ENCODE measurements around the gene SLC24A3. TPM values are rescaled to one million over a fixed set of nuclear protein-coding genes. Genes with fewer than 3 reads are reported as not detected.

The SLC24A3 gene
- total and polyA plus RNA-seq, 4 experiments from 2014 or later = not detected

DNA sequence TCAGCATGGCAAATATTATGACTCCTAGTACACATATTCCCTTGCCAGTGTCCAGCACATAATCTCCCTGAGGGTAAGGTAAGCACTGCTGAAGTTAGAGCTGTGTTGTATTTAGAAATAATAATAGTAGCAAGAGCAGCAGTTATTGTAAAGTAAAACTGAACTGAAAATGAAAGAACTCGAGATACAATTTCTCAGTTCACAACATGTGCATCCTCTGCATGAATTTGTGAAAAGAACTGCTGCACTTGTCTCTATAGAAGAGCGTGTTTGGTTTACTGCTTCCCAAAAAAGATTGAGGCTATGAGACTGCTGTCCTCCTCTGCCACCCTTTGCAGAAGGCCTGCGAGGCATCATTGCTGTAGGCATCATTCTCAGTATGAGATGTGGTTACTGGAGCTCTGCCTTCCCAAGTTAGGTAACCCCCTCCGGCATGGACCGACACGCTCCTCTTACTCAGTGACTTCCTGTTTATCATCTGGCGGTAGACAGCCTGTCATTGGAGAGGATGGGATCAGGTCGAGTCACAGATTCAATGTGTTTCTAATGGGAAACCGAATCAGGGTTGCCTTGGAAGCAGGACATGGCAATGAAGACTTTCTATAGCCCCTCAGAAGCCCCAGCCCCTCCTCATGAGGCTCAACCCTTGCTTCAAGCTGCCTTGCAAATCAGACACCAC, 48.1 kb downstream of the SLC24A3 start:
- Mint-ChIP-seq H3K36me3 (no peaks in the 10 kb centered on the region), H3K4me1 (no peaks in the 10 kb centered on the region), H3K27ac (no peak overlapping the region), H3K4me3 (no peak overlapping the region), H3K27me3 (no peaks in the 10 kb centered on the region), H3K9me3 (peaks cover 0 to 6% (median 0%) of the 10 kb centered on the region in 8 donors)
- DNase-seq = no peak
- Histone ChIP-seq H3K27ac (ENCODE audit: low read depth, low read length) (no peak overlapping the region), H3K9me3 (ENCODE audit: control insufficient read depth in 1 of 2, low read length in 2 of 2) (no peaks in the 10 kb centered on the region), H3K27me3 (ENCODE audit: insufficient read depth, low read length) (no peaks in the 10 kb centered on the region), H3K36me3 (ENCODE audit: insufficient read depth, low read length) (no peaks in the 10 kb centered on the region), H3K4me3 (ENCODE audit: low read length in 2 of 2) (no peak overlapping the region), H3K4me1 (ENCODE audit: insufficient read depth, low read length) (no peaks in the 10 kb centered on the region)
- CTCF ChIA-PET (ENCODE audit: partially characterized antibody) = no interaction called here
- POLR2A ChIA-PET (ENCODE audit: partially characterized antibody) = no interaction called here
- intact Hi-C loops (cut with micrococcal nuclease) = no loop called here

DNA sequence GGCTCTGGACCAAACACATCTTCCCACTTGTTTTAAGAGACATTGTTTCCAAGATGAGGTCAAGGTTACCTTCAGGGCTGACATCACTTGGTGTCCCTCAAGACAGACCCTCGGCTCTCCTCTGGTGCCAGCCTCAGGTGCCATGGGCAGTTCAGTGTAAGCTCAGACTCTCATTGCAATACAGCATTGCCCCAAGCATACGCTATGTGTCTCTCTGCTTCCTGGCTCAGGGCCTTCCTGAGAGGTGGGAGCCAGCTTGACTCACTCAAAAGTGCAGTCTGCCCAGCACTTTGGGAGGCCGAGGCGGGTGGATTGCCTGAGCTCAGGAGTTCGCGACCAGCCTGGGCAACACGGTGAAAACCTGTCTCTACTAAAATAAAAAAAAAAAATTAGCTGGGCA, 51.7 kb downstream of the SLC24A3 start:
- intact Hi-C loops (cut with micrococcal nuclease) = no loop called here
- Mint-ChIP-seq H3K4me3 (no peak overlapping the region), H3K27me3 (no peaks in the 10 kb centered on the region), H3K4me1 (no peaks in the 10 kb centered on the region), H3K9me3 (peaks cover 0 to 6% (median 0%) of the 10 kb centered on the region in 8 donors), H3K36me3 (no peaks in the 10 kb centered on the region), H3K27ac (no peak overlapping the region)
- Histone ChIP-seq H3K36me3 (ENCODE audit: insufficient read depth, low read length) (no peaks in the 10 kb centered on the region), H3K4me3 (ENCODE audit: low read length in 2 of 2) (no peak overlapping the region), H3K9me3 (ENCODE audit: control insufficient read depth in 1 of 2, low read length in 2 of 2) (no peaks in the 10 kb centered on the region), H3K27ac (ENCODE audit: low read depth, low read length) (no peak overlapping the region), H3K27me3 (ENCODE audit: insufficient read depth, low read length) (no peaks in the 10 kb centered on the region), H3K4me1 (ENCODE audit: insufficient read depth, low read length) (no peaks in the 10 kb centered on the region)
- no peak for DNase-seq
- CTCF ChIA-PET (ENCODE audit: partially characterized antibody) = interaction anchor here (0.7 kb wide), 1 partner anchor 74 kb away, joined by 3 read pairs; no protein-coding TSS in a partner anchor
- POLR2A ChIA-PET (ENCODE audit: partially characterized antibody) = no interaction called here

DNA sequence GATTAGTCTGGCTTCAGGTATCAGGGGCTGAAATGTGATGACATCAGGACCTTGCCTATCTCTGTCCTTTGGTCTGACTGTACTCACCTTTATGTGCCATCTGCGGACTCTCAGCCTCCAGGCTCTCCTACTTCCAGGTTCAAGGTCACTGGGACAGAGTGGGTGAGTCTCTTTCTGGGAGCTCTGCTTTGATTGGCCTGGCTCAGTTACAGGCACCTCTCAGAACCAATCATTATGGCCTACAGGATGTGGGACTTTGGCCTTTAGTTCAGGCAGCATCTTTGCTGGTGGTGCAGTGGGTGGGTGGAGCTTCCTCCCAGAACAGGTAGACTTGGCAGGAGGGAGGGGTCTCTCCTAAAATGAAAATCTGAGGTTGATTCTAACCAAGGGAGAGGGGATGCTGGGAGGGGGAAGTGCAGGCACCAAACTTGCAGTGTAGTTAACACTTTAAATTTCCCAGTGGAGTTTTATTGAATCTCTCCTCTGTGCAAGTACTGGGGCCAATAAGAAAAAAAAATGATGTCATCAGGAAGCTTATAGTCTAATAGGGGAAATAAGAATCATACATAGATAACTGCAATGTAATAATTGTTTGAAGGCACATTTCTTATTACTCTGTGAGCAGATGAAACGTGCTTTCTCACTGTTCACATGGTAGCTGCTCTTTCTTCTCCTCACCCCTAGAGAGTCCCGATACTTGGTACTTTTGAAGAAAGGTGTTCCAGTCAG, 53.4 kb downstream of the SLC24A3 start:
- ChIA-PET POLR2A (ENCODE audit: partially characterized antibody) (no interaction called here), CTCF (ENCODE audit: partially characterized antibody) (no interaction called here)
- Histone ChIP-seq H3K36me3 (ENCODE audit: insufficient read depth, low read length) (no peaks in the 10 kb centered on the region), H3K9me3 (ENCODE audit: control insufficient read depth in 1 of 2, low read length in 2 of 2) (no peaks in the 10 kb centered on the region), H3K27me3 (ENCODE audit: insufficient read depth, low read length) (no peaks in the 10 kb centered on the region), H3K4me1 (ENCODE audit: insufficient read depth, low read length) (no peaks in the 10 kb centered on the region), H3K27ac (ENCODE audit: low read depth, low read length) (no peak overlapping the region), H3K4me3 (ENCODE audit: low read length in 2 of 2) (no peak overlapping the region)
- Mint-ChIP-seq H3K27ac (no peak overlapping the region), H3K36me3 (no peaks in the 10 kb centered on the region), H3K4me1 (no peaks in the 10 kb centered on the region), H3K9me3 (peaks cover 0 to 6% (median 0%) of the 10 kb centered on the region in 8 donors), H3K27me3 (peaks cover 0 to 1% of the 10 kb centered on the region in 2 donors), H3K4me3 (no peak overlapping the region)
- intact Hi-C loops (cut with micrococcal nuclease) = no loop called here
- no peak for DNase-seq

DNA sequence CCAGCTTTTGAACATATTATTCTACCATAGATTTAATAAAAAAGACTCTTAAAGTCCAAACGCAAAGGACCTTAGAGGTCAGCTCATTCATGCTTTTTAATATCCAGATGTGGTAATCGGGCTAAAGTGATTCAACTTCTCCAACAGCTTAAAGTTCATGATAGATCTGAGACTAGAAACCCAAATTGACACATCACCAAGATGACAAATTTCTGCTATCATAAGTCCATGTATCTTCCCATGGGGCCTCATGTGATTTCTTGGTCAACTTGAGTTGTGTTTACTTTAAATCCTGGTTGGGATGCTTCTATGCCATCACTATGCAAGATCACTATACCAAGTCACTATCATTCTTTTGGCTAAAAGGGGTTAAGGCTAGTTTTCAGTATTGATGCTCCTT, 56.0 kb downstream of the SLC24A3 start:
- POLR2A ChIA-PET (ENCODE audit: partially characterized antibody) = no interaction called here
- CTCF ChIA-PET (ENCODE audit: partially characterized antibody) = no interaction called here
- peaks cover 0 to 1% of the 10 kb centered on the region in 2 donors for H3K27me3 Mint-ChIP-seq
- no peaks in the 10 kb centered on the region for H3K4me1 Mint-ChIP-seq
- intact Hi-C loops (cut with micrococcal nuclease) = no loop called here
- H3K36me3 ChIP-seq (ENCODE audit: insufficient read depth, low read length) = no peaks in the 10 kb centered on the region
- DNase-seq = no peak
- H3K9me3 Mint-ChIP-seq = peaks cover 0 to 6% (median 0%) of the 10 kb centered on the region in 8 donors
- no peak overlapping the region for H3K27ac ChIP-seq (ENCODE audit: low read depth, low read length)
- H3K4me3 Mint-ChIP-seq = no peak overlapping the region
- no peaks in the 10 kb centered on the region for H3K9me3 ChIP-seq (ENCODE audit: control insufficient read depth in 1 of 2, low read length in 2 of 2)
- no peak overlapping the region for H3K4me3 ChIP-seq (ENCODE audit: low read length in 2 of 2)
- H3K4me1 ChIP-seq (ENCODE audit: insufficient read depth, low read length) = no peaks in the 10 kb centered on the region
- no peak overlapping the region for H3K27ac Mint-ChIP-seq
- H3K27me3 ChIP-seq (ENCODE audit: insufficient read depth, low read length) = no peaks in the 10 kb centered on the region
- no peaks in the 10 kb centered on the region for H3K36me3 Mint-ChIP-seq

DNA sequence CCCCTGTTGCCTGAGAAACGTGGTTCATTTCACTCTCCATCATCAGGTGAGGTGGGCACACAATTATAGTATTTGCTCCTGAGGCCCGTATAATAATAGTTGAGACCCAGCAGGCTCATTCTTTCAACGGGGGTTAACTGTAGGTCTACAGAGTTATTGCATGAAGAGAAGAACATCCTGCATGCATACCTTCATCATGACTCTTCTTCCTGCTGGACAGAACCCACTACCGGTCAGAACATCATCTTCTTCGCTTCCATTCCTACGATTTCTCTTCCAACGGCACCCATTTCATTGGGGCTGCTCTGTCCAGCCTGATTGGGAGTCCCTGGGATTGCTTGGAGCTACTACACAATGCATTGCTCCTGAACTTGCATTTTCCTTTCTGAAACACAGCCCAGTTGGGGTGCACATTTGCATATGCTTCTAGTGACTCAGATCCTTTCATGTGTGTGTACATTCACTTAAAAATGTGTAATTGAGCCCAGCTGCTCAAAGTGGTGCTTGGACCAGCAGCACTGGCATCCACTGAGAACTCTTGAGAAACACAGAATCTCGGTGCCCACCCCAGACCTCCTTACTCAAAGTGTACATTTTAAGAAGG, 57.4 kb downstream of the SLC24A3 start:
- Histone ChIP-seq H3K4me1 (ENCODE audit: insufficient read depth, low read length) (no peaks in the 10 kb centered on the region), H3K27ac (ENCODE audit: low read depth, low read length) (no peak overlapping the region), H3K4me3 (ENCODE audit: low read length in 2 of 2) (no peak overlapping the region), H3K27me3 (ENCODE audit: insufficient read depth, low read length) (no peaks in the 10 kb centered on the region), H3K9me3 (ENCODE audit: control insufficient read depth in 1 of 2, low read length in 2 of 2) (no peaks in the 10 kb centered on the region), H3K36me3 (ENCODE audit: insufficient read depth, low read length) (no peaks in the 10 kb centered on the region)
- H3K27ac Mint-ChIP-seq = no peak overlapping the region
- DNase-seq = no peak
- no peaks in the 10 kb centered on the region for H3K36me3 Mint-ChIP-seq
- intact Hi-C loops (cut with micrococcal nuclease) = no loop called here
- POLR2A ChIA-PET (ENCODE audit: partially characterized antibody) = no interaction called here
- CTCF ChIA-PET (ENCODE audit: partially characterized antibody) = no interaction called here
- no peaks in the 10 kb centered on the region for H3K4me1 Mint-ChIP-seq
- H3K9me3 Mint-ChIP-seq = peaks cover 0 to 5% (median 0%) of the 10 kb centered on the region in 8 donors
- H3K4me3 Mint-ChIP-seq = no peak overlapping the region
- peaks cover 0 to 1% of the 10 kb centered on the region in 2 donors for H3K27me3 Mint-ChIP-seq

DNA sequence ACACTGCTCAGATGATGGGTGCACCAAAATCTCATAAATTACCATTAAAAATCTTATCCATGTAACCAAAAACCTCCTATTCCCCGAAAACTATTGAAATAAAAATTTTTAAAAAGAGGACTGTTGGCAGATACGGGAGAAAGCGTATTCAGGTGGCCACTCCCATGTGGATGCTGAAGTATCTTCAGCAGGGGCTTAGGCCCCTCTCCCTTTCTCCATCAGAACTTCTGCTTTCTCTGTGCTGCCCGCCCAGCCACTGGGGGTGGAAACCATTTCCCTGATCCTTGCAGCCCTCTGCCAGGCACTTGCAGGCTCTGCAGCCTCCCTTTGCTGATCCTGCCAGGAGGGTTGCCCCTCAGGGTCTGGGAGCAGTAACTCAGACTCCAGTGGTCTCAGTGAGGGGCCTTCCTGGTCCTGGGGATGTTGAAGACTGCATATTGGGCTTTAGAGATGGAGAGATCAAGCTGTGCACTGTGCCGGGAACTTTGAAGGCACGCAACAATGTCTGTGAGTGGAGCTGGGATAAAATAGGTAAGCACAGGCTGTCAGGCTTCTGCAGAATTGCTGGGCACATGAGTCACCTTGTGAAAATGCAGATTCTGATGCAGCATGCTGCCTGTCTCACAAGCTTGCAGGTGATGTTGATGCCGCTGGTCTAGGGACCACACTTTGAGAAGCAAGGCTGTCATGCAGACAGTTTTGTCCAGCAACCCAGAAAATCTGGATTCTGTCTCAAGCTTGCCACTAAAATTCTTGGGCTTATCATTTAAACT, 59.6 kb downstream of the SLC24A3 start:
- no peaks in the 10 kb centered on the region for H3K36me3 ChIP-seq (ENCODE audit: insufficient read depth, low read length)
- ChIA-PET CTCF (ENCODE audit: partially characterized antibody) (interaction anchor here (1.0 kb wide), 1 partner anchor 10 kb away, joined by 3 read pairs; no protein-coding TSS in a partner anchor), POLR2A (ENCODE audit: partially characterized antibody) (no interaction called here)
- Mint-ChIP-seq H3K36me3 (no peaks in the 10 kb centered on the region), H3K9me3 (no peaks in the 10 kb centered on the region), H3K4me1 (no peaks in the 10 kb centered on the region), H3K27me3 (peaks cover 0 to 1% of the 10 kb centered on the region in 2 donors), H3K27ac (no peak overlapping the region), H3K4me3 (no peak overlapping the region)
- intact Hi-C loops (cut with micrococcal nuclease) = no loop called here
- no peak overlapping the region for H3K4me3 ChIP-seq (ENCODE audit: low read length in 2 of 2)
- H3K27me3 ChIP-seq (ENCODE audit: insufficient read depth, low read length) = no peaks in the 10 kb centered on the region
- no peaks in the 10 kb centered on the region for H3K9me3 ChIP-seq (ENCODE audit: control insufficient read depth in 1 of 2, low read length in 2 of 2)
- H3K4me1 ChIP-seq (ENCODE audit: insufficient read depth, low read length) = no peaks in the 10 kb centered on the region
- DNase-seq = no peak
- H3K27ac ChIP-seq (ENCODE audit: low read depth, low read length) = no peak overlapping the region

All from CD4-positive, alpha-beta memory T cell (primary cell).